ENCODE data around the gene HPCA. TPM values are rescaled to one million over a fixed set of nuclear protein-coding genes. Genes with fewer than 3 reads are reported as not detected.

Gene HPCA
- polyA plus RNA-seq, 1 donor (not counting 4 experiments of a cell fraction or from before 2014, with no cell fraction given), result not detected

DNA sequence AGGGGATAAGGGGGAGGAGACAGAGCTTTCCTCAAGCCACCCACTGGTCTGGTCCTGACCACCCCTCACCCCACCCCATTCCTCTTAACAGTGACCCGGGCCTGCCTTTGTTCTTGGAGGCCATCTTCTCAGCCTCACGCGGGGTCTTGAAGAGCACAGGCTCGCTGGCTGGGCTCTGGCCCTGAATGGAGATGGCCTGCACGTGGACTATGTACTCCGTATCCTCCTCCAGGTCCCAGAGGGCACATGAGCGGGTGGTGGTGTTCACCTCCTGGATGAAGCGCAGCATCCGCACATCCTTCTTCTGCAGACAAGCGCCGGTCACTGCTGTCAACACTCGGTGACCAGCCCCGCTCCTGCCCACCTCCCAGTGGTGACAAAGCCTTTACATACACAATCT is 18.2 kb upstream of the HPCA start:
- no peak overlapping the region for H3K27ac ChIP-seq (ENCODE audit: control insufficient read depth, insufficient read depth, low read length)
- H3K9me3 ChIP-seq (ENCODE audit: control insufficient read depth, low read depth, low read length), result no peaks in the 10 kb centered on the region
- no peak overlapping the region for H3K9ac ChIP-seq (ENCODE audit: control insufficient read depth, extremely low read depth, insufficient read depth, low read length)
- DNase-seq (ENCODE audit: low read depth, low spot score), result no peak
- no peak overlapping the region for H2AFZ ChIP-seq (ENCODE audit: control insufficient read depth, low read length)
- H3K36me3 ChIP-seq (ENCODE audit: control insufficient read depth in 2 of 2, extremely low read depth in 1 of 2, insufficient read depth in 2 of 2, low read length in 2 of 2), result no peaks in the 10 kb centered on the region
- dilution Hi-C loops (cut with MboI; ENCODE audit: extremely low pct_ligation_motif_present, low sequenced_read_pairs), result no loop called here
- no peaks in the 10 kb centered on the region for H3K4me1 ChIP-seq (ENCODE audit: control insufficient read depth, extremely low read depth, insufficient read depth, low read length)
- H3K4me3 ChIP-seq (ENCODE audit: control insufficient read depth in 2 of 3, extremely low read depth in 1 of 3, insufficient read depth in 2 of 3, low read depth in 1 of 3, low read length in 3 of 3), result no peak overlapping the region
- H3K4me2 ChIP-seq (ENCODE audit: control insufficient read depth, extremely low read depth, insufficient read depth, low read depth, low read length), result no peak overlapping the region
- TF ChIP-seq, protein P1, sequence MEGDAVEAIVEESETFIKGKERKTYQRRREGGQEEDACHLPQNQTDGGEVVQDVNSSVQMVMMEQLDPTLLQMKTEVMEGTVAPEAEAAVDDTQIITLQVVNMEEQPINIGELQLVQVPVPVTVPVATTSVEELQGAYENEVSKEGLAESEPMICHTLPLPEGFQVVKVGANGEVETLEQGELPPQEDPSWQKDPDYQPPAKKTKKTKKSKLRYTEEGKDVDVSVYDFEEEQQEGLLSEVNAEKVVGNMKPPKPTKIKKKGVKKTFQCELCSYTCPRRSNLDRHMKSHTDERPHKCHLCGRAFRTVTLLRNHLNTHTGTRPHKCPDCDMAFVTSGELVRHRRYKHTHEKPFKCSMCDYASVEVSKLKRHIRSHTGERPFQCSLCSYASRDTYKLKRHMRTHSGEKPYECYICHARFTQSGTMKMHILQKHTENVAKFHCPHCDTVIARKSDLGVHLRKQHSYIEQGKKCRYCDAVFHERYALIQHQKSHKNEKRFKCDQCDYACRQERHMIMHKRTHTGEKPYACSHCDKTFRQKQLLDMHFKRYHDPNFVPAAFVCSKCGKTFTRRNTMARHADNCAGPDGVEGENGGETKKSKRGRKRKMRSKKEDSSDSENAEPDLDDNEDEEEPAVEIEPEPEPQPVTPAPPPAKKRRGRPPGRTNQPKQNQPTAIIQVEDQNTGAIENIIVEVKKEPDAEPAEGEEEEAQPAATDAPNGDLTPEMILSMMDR (optimal IDR thresholded peaks at IDR 0.05 in 1 of 3, IDR thresholded peaks at IDR 0.05 in 1 of 3, conservative IDR thresholded peaks at IDR 0.05 in 1 of 3; ENCODE audit: extremely low read depth in 1 of 3, insufficient read depth in 2 of 3, low read length in 3 of 3), result no peak
- no peak for TF ChIP-seq EZH2 (IDR thresholded peaks at IDR 0.05; ENCODE audit: low read length)
- H4K20me1 ChIP-seq (ENCODE audit: control insufficient read depth, extremely low read depth, insufficient read depth, low read length), result no peaks in the 10 kb centered on the region
- no peaks in the 10 kb centered on the region for H3K9me1 ChIP-seq (ENCODE audit: control insufficient read depth, extremely low read depth, insufficient read depth, low read length)
- no peaks in the 10 kb centered on the region for H3K79me2 ChIP-seq (ENCODE audit: control insufficient read depth, insufficient read depth, low read length)
- FAIRE-seq, result no peak
- H3K27me3 ChIP-seq (ENCODE audit: control insufficient read depth, extremely low read depth, insufficient read depth, low read length), result peaks cover 24% of the 10 kb centered on the region

GRCh38 chr1:32868806-32869455 is 17.4 kb upstream of the HPCA start:
- FAIRE-seq, result no peak
- Histone ChIP-seq H3K9ac (ENCODE audit: control insufficient read depth, extremely low read depth, insufficient read depth, low read length) (no peak overlapping the region), H3K9me3 (ENCODE audit: control insufficient read depth, low read depth, low read length) (no peaks in the 10 kb centered on the region), H3K9me1 (ENCODE audit: control insufficient read depth, extremely low read depth, insufficient read depth, low read length) (no peaks in the 10 kb centered on the region), H2AFZ (ENCODE audit: control insufficient read depth, low read length) (no peak overlapping the region), H3K79me2 (ENCODE audit: control insufficient read depth, insufficient read depth, low read length) (no peaks in the 10 kb centered on the region), H3K4me1 (ENCODE audit: control insufficient read depth, extremely low read depth, insufficient read depth, low read length) (no peaks in the 10 kb centered on the region), H4K20me1 (ENCODE audit: control insufficient read depth, extremely low read depth, insufficient read depth, low read length) (no peaks in the 10 kb centered on the region), H3K4me2 (ENCODE audit: control insufficient read depth, extremely low read depth, insufficient read depth, low read depth, low read length) (no peak overlapping the region), H3K27me3 (ENCODE audit: control insufficient read depth, extremely low read depth, insufficient read depth, low read length) (peaks cover 24% of the 10 kb centered on the region), H3K4me3 (ENCODE audit: control insufficient read depth in 2 of 3, extremely low read depth in 1 of 3, insufficient read depth in 2 of 3, low read depth in 1 of 3, low read length in 3 of 3) (no peak overlapping the region), H3K36me3 (ENCODE audit: control insufficient read depth in 2 of 2, extremely low read depth in 1 of 2, insufficient read depth in 2 of 2, low read length in 2 of 2) (no peaks in the 10 kb centered on the region), H3K27ac (ENCODE audit: control insufficient read depth, insufficient read depth, low read length) (no peak overlapping the region)
- dilution Hi-C loops (cut with MboI; ENCODE audit: extremely low pct_ligation_motif_present, low sequenced_read_pairs), result no loop called here
- TF ChIP-seq EZH2 (IDR thresholded peaks at IDR 0.05; ENCODE audit: low read length), result no peak
- TF ChIP-seq, protein P1 (optimal IDR thresholded peaks at IDR 0.05 in 1 of 3, IDR thresholded peaks at IDR 0.05 in 1 of 3, conservative IDR thresholded peaks at IDR 0.05 in 1 of 3; ENCODE audit: extremely low read depth in 1 of 3, insufficient read depth in 2 of 3, low read length in 3 of 3), result no peak
- DNase-seq (ENCODE audit: low read depth, low spot score), result no peak
